ENCODE data around the gene CDHR5. TPM values are rescaled to one million over a fixed set of nuclear protein-coding genes. Genes with fewer than 3 reads are reported as not detected.

The CDHR5 gene
- total RNA-seq, 1 donor from 2014 or later, result not detected

- no peak for DNase-seq
- TF ChIP-seq CTCF (IDR thresholded peaks at IDR 0.05; ENCODE audit: borderline replicate concordance), result no peak
- Histone ChIP-seq H3K27ac (replicated peaks) (peak overlapping the region; percentile 2), H3K27me3 (ENCODE audit: low read depth) (no peaks in the 10 kb centered on the region), H3K4me1 (peaks cover 61% of the 10 kb centered on the region), H3K9me3 (replicated peaks) (no peaks in the 10 kb centered on the region), H3K36me3 (peaks cover 37% of the 10 kb centered on the region), H3K4me3 (no peak overlapping the region)
- intact Hi-C loops (cut with micrococcal nuclease), result no loop called here
Observed at GRCh38 chr11:579830-580601, 44.7 kb downstream of the CDHR5 start.

GRCh38 chr11:578276-579035, 46.3 kb downstream of the CDHR5 start:
- Histone ChIP-seq H3K9me3 (replicated peaks) (no peaks in the 10 kb centered on the region), H3K27me3 (ENCODE audit: low read depth) (no peaks in the 10 kb centered on the region), H3K36me3 (peaks cover 22% of the 10 kb centered on the region), H3K27ac (replicated peaks) (no peak overlapping the region), H3K4me3 (peak overlapping the region; percentile 79), H3K4me1 (peaks cover 71% of the 10 kb centered on the region)
- no peak for TF ChIP-seq CTCF (IDR thresholded peaks at IDR 0.05; ENCODE audit: borderline replicate concordance)
- no peak for DNase-seq
- intact Hi-C loops (cut with micrococcal nuclease), result no loop called here

GRCh38 chr11:577611-577894, 47.2 kb downstream of the CDHR5 start:
- peaks cover 13% of the 10 kb centered on the region for H3K36me3 ChIP-seq
- H3K4me1 ChIP-seq, result peaks cover 71% of the 10 kb centered on the region
- H3K27ac ChIP-seq (replicated peaks), result no peak overlapping the region
- peak overlapping the region; percentile 79 for H3K4me3 ChIP-seq
- no peaks in the 10 kb centered on the region for H3K27me3 ChIP-seq (ENCODE audit: low read depth)
- H3K9me3 ChIP-seq (replicated peaks), result no peaks in the 10 kb centered on the region
- TF ChIP-seq CTCF (IDR thresholded peaks at IDR 0.05; ENCODE audit: borderline replicate concordance), result no peak
- intact Hi-C loops (cut with micrococcal nuclease), result no loop called here
- DNase-seq, result no peak

- DNase-seq, result no peak
- TF ChIP-seq CTCF (IDR thresholded peaks at IDR 0.05; ENCODE audit: borderline replicate concordance), result no peak
- Histone ChIP-seq H3K4me3 (peak overlapping the region; percentile 79), H3K36me3 (peaks cover 7% of the 10 kb centered on the region), H3K27me3 (ENCODE audit: low read depth) (no peaks in the 10 kb centered on the region), H3K9me3 (replicated peaks) (no peaks in the 10 kb centered on the region), H3K4me1 (peaks cover 70% of the 10 kb centered on the region), H3K27ac (replicated peaks) (peak overlapping the region; percentile 97)
- intact Hi-C loops (cut with micrococcal nuclease), result no loop called here
Observed at GRCh38 chr11:576811-577610, 47.7 kb downstream of the CDHR5 start.

- Histone ChIP-seq H3K9me3 (replicated peaks) (no peaks in the 10 kb centered on the region), H3K27me3 (ENCODE audit: low read depth) (no peaks in the 10 kb centered on the region), H3K27ac (replicated peaks) (peak within 1 kb of the TSS; percentile 97), H3K4me1 (peaks cover 62% of the 10 kb centered on the region), H3K36me3 (no peaks in the 10 kb centered on the region), H3K4me3 (peak within 1 kb of the TSS; percentile 79)
- TF ChIP-seq CTCF (IDR thresholded peaks at IDR 0.05; ENCODE audit: borderline replicate concordance), result no peak
- peak; percentile 97 for DNase-seq
- intact Hi-C loops (cut with micrococcal nuclease), result no loop called here
Observed at GRCh38 chr11:575996-576768, 48.6 kb downstream of the CDHR5 start, which contains the start of gene PHRF1. Gene PHRF1 (plus strand): TSS chr11:576470. CDS start chr11:581513, 5,043 bp downstream.

Measured in left ventricle myocardium inferior (tissue), 1 donor.